Heart left ventricle (tissue), 16 donors: ENCODE measurements around the gene MRPS14. TPM values are rescaled to one million over a fixed set of nuclear protein-coding genes. Genes with fewer than 3 reads are reported as not detected.
A peak's percentile ranks its signal among the peaks of the same experiment; 100 is the strongest.

Experiments used
- ATAC-seq, 4 donors: fragments of 200-7000 bp; cut with Tn5 transposase; one replicate each; pipeline ENCODE4 v1.9.1; 2020 to 2022; ENCODE audit warnings: moderate library complexity in 4 of 4, mild to moderate bottlenecking in 3 of 4, moderate number of reproducible peaks in 1 of 4
- DNase-seq, 5 donors: peaks; one replicate each; pipeline ENCODE4 v3.0.0-alpha.2; 2020
- H3K27ac ChIP-seq, 12 donors: fragments of 200-600 bp; sonication (generic) in 4 of 12; one replicate each; pipeline versions ENCODE4 v1.5.0 to v1.8.0; 2016 to 2022; ENCODE audit warnings: mild to moderate bottlenecking in 2 of 12
- H3K27me3 ChIP-seq, 9 donors: fragments of 200-600 bp; sonication (generic) in 2 of 9; one replicate each; pipeline versions ENCODE4 v1.5.1 to v1.8.0; 2016 to 2022; ENCODE audit warnings: mild to moderate bottlenecking in 3 of 9
- H3K36me3 ChIP-seq, 9 donors: fragments of 200-600 bp; sonication (generic) in 2 of 9; one replicate each; pipeline versions ENCODE4 v1.5.0 to v1.8.0; 2018 to 2022; ENCODE audit warnings: mild to moderate bottlenecking in 2 of 9
- H3K4me1 ChIP-seq, 12 donors: fragments of 200-600 bp; sonication (generic) in 4 of 12; one replicate each; pipeline versions ENCODE4 v1.5.0 to v1.8.0; 2016 to 2022; ENCODE audit warnings: mild to moderate bottlenecking in 3 of 12
- H3K4me3 ChIP-seq, 12 donors: fragments of 200-600 bp; sonication (generic) in 4 of 12; one replicate each; pipeline versions ENCODE4 v1.5.0 to v1.8.0; 2017 to 2022; ENCODE audit warnings: mild to moderate bottlenecking in 9 of 12, moderate library complexity in 4 of 12
- H3K9me3 ChIP-seq, 12 donors: fragments of 200-600 bp; sonication (generic) in 4 of 12; one replicate each; pipeline versions ENCODE4 v1.5.0 to v1.8.0; 2016 to 2022; ENCODE audit warnings: mild to moderate bottlenecking in 1 of 12
- CTCF ChIP-seq, 12 donors: fragments of 200-600 bp; sonication (generic) in 4 of 12; IDR thresholded peaks; one replicate each; pipeline versions ENCODE4 v1.5.0 to v1.8.0; 2018 to 2022; ENCODE audit warnings: antibody characterized with exemption in 12 of 12, mild to moderate bottlenecking in 5 of 12
- POLR2A ChIP-seq, 2 donors: fragments of 450-650 bp; IDR thresholded peaks; one replicate each; pipeline ENCODE4 v1.6.1; 2017; ENCODE audit warnings: antibody characterized with exemption in 2 of 2, mild to moderate bottlenecking in 2 of 2, moderate library complexity in 2 of 2
- WGBS, 4 donors: extraction: QIAGEN DNeasy Blood & Tissue Kit in 2 of 4; methylation state at CpG; one replicate each; pipeline versions ENCODE4 v1.1.5 to v1.1.7; 2013 to 2018; 5-methylcytosine and 5-hydroxymethylcytosine counted together
- intact Hi-C, 10 donors: fragments of 100-400 bp; cut with DNase I; formaldehyde crosslinking; loops; one replicate each; pipeline versions ENCODE4 v1.11.1 to v1.14.2; 2022
- polyA plus RNA-seq, 2 donors: library from polyadenylated mRNA; stranded (reverse); fragments of 200-250 nt; gene quantifications; one replicate each; pipeline ENCODE4 v1.2.3, GENCODE V29; 2013
- total RNA-seq, 9 donors: library from RNA; depleted of rRNA in 2 of 9; stranded (reverse); fragments of >200 nt in 2 of 9; fragmentation: NEBNext Ultra II Directional in 3 of 9; extraction: Animal tissue kit (Norgen Biotek cat#: 25700) in 3 of 9; gene quantifications; one replicate each; pipeline versions ENCODE4 v1.1.0 to v1.2.4, GENCODE V29; 2016 to 2023
- donor health status: ischemic (EF 13 %, LVEDD 7.1; RV severe dilation, severe dysfunction).
- donor health status: healthy with polysubstance abuse.
- donor health status: DM: no; HTN: yes; CAD: no.
- donor health status: DM: no; HTN: no; CAD: no.
- donor health status: ischemic (EF 25% LVEDD 6.9; RV normal size, moderate dysfunction).
- donor health status: ischemic (EF 25% LVEDD 5.7; RV mildly dilated, moderate dysfunction).
- donor health status: healthy.
- donor health status: DM: yes; HTN: yes; CAD: no.
- donor health status: ischemic (EF 35%, LVEDD 5.7; RV mildly dilated, moderate dysfunction).
- donor health status: nonischemic (EF 11% LVEDD 7.7; RV severe dilation, severe dysfunction).
- donor health status: DM: yes; HTN: yes; CAD: no.
- donor health status: PGD.
- donor health status: ischemic (EF 29% LVEDD 5.4; RV normal size, mild dysfunction).
- donor health status: nonischemic (EF 23%, LVEDD 6.1; RV moderate dilation, normal function).

MRPS14 gene
- total and polyA plus RNA-seq, 11 donors, result 12.4 to 27.0 (median 22.7) TPM

- Histone ChIP-seq H3K27me3 (no peaks in the 10 kb centered on the region), H3K4me1 (peaks cover 0 to 21% (median 4%) of the 10 kb centered on the region in 12 donors), H3K9me3 (no peaks in the 10 kb centered on the region), H3K4me3 (no peak overlapping the region), H3K36me3 (peaks cover 0 to 18% (median 0%) of the 10 kb centered on the region in 9 donors), H3K27ac (no peak overlapping the region)
- no peak for TF ChIP-seq CTCF (IDR thresholded peaks at IDR 0.05)
- intact Hi-C loops, result loop anchor here in 5 of 10 donors (5.0 to 10.0 kb wide), 3 partner anchors 223 to 740 kb away; no protein-coding TSS in a partner anchor
- 90 to 94% (median 91%) methylated on average over 3 of the region's 3 CpGs for WGBS, 4 donors
- no peak for DNase-seq
- no peak for ATAC-seq
Observed at GRCh38 chr1:174995121-174995520, 28.1 kb downstream of the MRPS14 start.

GRCh38 chr1:174991473-174991872 lies 31.8 kb downstream of the MRPS14 start:
- 95 to 98% (median 98%) methylated on average over 1 of the region's 1 CpG for WGBS, 4 donors
- intact Hi-C loops, result loop anchor here in 3 of 10 donors (5.0 to 10.0 kb wide), 3 partner anchors 224 to 737 kb away; no protein-coding TSS in a partner anchor

GRCh38 chr1:174990382-174990999 lies 32.7 kb downstream of the MRPS14 start:
- H3K4me3 ChIP-seq, result peak overlapping the region in 11 of 12 donors; percentile 6 to 66 (median 52)
- no peak for TF ChIP-seq POLR2A (IDR thresholded peaks at IDR 0.05)
- no peak for TF ChIP-seq CTCF (IDR thresholded peaks at IDR 0.05)
- intact Hi-C loops, result loop anchor here in 3 of 10 donors (5.0 to 10.0 kb wide), 3 partner anchors 223 to 736 kb away; no protein-coding TSS in a partner anchor
- peak in 1 of 5 donors; percentile 20 for DNase-seq
- H3K27ac ChIP-seq, result peak overlapping the region; percentile 58 to 89 (median 72)
- H3K9me3 ChIP-seq, result no peaks in the 10 kb centered on the region
- no peaks in the 10 kb centered on the region for H3K27me3 ChIP-seq
- H3K36me3 ChIP-seq, result peaks cover 0 to 24% (median 0%) of the 10 kb centered on the region in 9 donors
- 31 to 44% (median 41%) methylated on average over 6 of the region's 6 CpGs for WGBS, 4 donors
- peak; percentile 48 to 89 (median 82) for ATAC-seq
- peaks cover 0 to 24% (median 3%) of the 10 kb centered on the region in 12 donors for H3K4me1 ChIP-seq

More at GRCh38 chr1:174991473-174991872, 31.8 kb downstream of the MRPS14 start:
- Histone ChIP-seq H3K36me3 (peaks cover 0 to 24% (median 0%) of the 10 kb centered on the region in 9 donors), H3K9me3 (no peaks in the 10 kb centered on the region), H3K4me3 (no peak overlapping the region), H3K27ac (peak overlapping the region in 1 of 12 donors; percentile 89), H3K27me3 (no peaks in the 10 kb centered on the region), H3K4me1 (peaks cover 0 to 24% (median 3%) of the 10 kb centered on the region in 12 donors)
- DNase-seq (no peak), ATAC-seq (no peak)
- TF ChIP-seq POLR2A (IDR thresholded peaks at IDR 0.05) (no peak), CTCF (IDR thresholded peaks at IDR 0.05) (no peak)

GRCh38 chr1:174989536-174990220 lies 33.5 kb downstream of the MRPS14 start:
- 70 to 81% (median 77%) methylated on average over 5 of the region's 5 CpGs for WGBS, 4 donors
- intact Hi-C loops, result loop anchor here in 8 of 10 donors (5.0 to 10.0 kb wide), 4 partner anchors 105 to 735 kb away; no protein-coding TSS in a partner anchor
- H3K4me3 ChIP-seq, result peak overlapping the region in 8 of 12 donors; percentile 44 to 66 (median 58)

More at GRCh38 chr1:174989536-174990220, 33.5 kb downstream of the MRPS14 start:
- DNase-seq, result no peak
- Histone ChIP-seq H3K9me3 (no peaks in the 10 kb centered on the region), H3K4me1 (peaks cover 0 to 24% (median 3%) of the 10 kb centered on the region in 12 donors), H3K27me3 (no peaks in the 10 kb centered on the region), H3K36me3 (peaks cover 0 to 29% (median 0%) of the 10 kb centered on the region in 9 donors), H3K27ac (peak overlapping the region in 11 of 12 donors; percentile 64 to 89 (median 73))
- no peak for TF ChIP-seq POLR2A (IDR thresholded peaks at IDR 0.05)
- TF ChIP-seq CTCF (IDR thresholded peaks at IDR 0.05), result no peak
- ATAC-seq, result peak in 3 of 4 donors; percentile 41 to 67 (median 55)
